Fibroblast of lung (primary cell): ENCODE results near the gene ENOX1. TPM values are rescaled to one million over a fixed set of nuclear protein-coding genes. Genes with fewer than 3 reads are reported as not detected.

Source experiments
- DNase-seq, 2 donors: peaks; one replicate each; pipeline versions ENCODE4 v3.0.0 to v3.0.0-alpha.2; 2010; ENCODE audit warnings: low read depth in 2 of 2
- H2AFZ ChIP-seq: 2 replicates; pipeline ENCODE4 v1.5.1; 2012; ENCODE audit warnings: low read length, control low read depth, inconsistent platforms
- H3K27ac ChIP-seq: 2 replicates; pipeline ENCODE4 v1.5.1; 2011; ENCODE audit warnings: low read length, control low read depth; ENCODE audit not compliant: insufficient read depth
- H3K27me3 ChIP-seq: 2 replicates; pipeline ENCODE4 v1.5.1; 2011; ENCODE audit warnings: mild to moderate bottlenecking, low read length; ENCODE audit not compliant: control insufficient read depth, insufficient read depth
- H3K36me3 ChIP-seq: 2 replicates; pipeline ENCODE4 v1.5.1; 2011; ENCODE audit warnings: low read length; ENCODE audit not compliant: control insufficient read depth, insufficient read depth
- H3K4me1 ChIP-seq: 2 replicates; pipeline ENCODE4 v1.5.1; 2011; ENCODE audit warnings: low read length; ENCODE audit not compliant: control insufficient read depth, insufficient read depth; ENCODE audit errors: extremely low read depth
- H3K4me2 ChIP-seq: 2 replicates; pipeline ENCODE4 v1.5.1; 2011; ENCODE audit warnings: low read length, control low read depth; ENCODE audit not compliant: insufficient read depth; ENCODE audit errors: extremely low read depth
- H3K4me3 ChIP-seq, 4 experiments: fragments of 200-600 bp in 1 of 4; sonication (generic) in 1 of 4; replicated peaks in 1 of 4; 2 replicates each; pipeline ENCODE4 v1.5.1; 2011 to 2016; ENCODE audit warnings: low read length in 4 of 4, low read depth in 3 of 4, mild to moderate bottlenecking in 3 of 4, control low read depth in 2 of 4, inconsistent platforms in 1 of 4, mixed read lengths in 1 of 4; ENCODE audit not compliant: insufficient read depth in 1 of 4; ENCODE audit errors: control extremely low read depth in 1 of 4
- H3K79me2 ChIP-seq: 2 replicates; pipeline ENCODE4 v1.5.1; 2012; ENCODE audit warnings: mild to moderate bottlenecking, low read length, inconsistent platforms; ENCODE audit not compliant: control insufficient read depth, insufficient read depth
- H3K9ac ChIP-seq: 2 replicates; pipeline ENCODE4 v1.5.1; 2011; ENCODE audit warnings: mild to moderate bottlenecking, low read length, control low read depth; ENCODE audit not compliant: insufficient read depth
- H3K9me3 ChIP-seq: 2 replicates; pipeline ENCODE4 v1.5.1; 2012; ENCODE audit warnings: low read depth, low read length; ENCODE audit not compliant: control insufficient read depth, insufficient read depth
- H4K20me1 ChIP-seq: 2 replicates; pipeline ENCODE4 v1.5.1; 2011; ENCODE audit warnings: low read length; ENCODE audit not compliant: control insufficient read depth, insufficient read depth; ENCODE audit errors: extremely low read depth
- EZH2 ChIP-seq: IDR thresholded peaks from 2 replicates; pipeline ENCODE4 v1.5.1; 2012; ENCODE audit warnings: low read length, control low read depth, mild to moderate bottlenecking; ENCODE audit errors: missing control alignments
- polyA plus RNA-seq, 2 donors: library from polyadenylated mRNA; depleted of rRNA in 1 of 2; stranded (reverse) in 1 of 2; unstranded in 1 of 2; fragments of >200 nt; gene quantifications; 2 replicates each; pipeline ENCODE4 v1.2.1, GENCODE V29; 2011 to 2012; ENCODE audit warnings: missing spikeins in 1 of 2
- total RNA-seq: library from RNA; depleted of rRNA; stranded (reverse); fragments of >200 nt; gene quantifications from 2 replicates; pipeline ENCODE4 v1.2.1, GENCODE V29; 2014
- TF ChIP-seq, protein P1 (sequence below), 2 donors: IDR thresholded peaks in 1 of 2; conservative IDR thresholded peaks in 1 of 2; 1 replicate in 1 of 2; 2 replicates in 1 of 2; pipeline ENCODE4 v1.5.1; 2011 to 2012; ENCODE audit warnings: low read length in 2 of 2, control low read depth in 1 of 2, inconsistent platforms in 1 of 2, low read depth in 1 of 2, mild to moderate bottlenecking in 1 of 2

ENOX1 gene
- total and polyA plus RNA-seq, 2 donors (not counting 1 experiment from before 2014, with no cell fraction given) = 3.5 to 7.6 TPM

DNA sequence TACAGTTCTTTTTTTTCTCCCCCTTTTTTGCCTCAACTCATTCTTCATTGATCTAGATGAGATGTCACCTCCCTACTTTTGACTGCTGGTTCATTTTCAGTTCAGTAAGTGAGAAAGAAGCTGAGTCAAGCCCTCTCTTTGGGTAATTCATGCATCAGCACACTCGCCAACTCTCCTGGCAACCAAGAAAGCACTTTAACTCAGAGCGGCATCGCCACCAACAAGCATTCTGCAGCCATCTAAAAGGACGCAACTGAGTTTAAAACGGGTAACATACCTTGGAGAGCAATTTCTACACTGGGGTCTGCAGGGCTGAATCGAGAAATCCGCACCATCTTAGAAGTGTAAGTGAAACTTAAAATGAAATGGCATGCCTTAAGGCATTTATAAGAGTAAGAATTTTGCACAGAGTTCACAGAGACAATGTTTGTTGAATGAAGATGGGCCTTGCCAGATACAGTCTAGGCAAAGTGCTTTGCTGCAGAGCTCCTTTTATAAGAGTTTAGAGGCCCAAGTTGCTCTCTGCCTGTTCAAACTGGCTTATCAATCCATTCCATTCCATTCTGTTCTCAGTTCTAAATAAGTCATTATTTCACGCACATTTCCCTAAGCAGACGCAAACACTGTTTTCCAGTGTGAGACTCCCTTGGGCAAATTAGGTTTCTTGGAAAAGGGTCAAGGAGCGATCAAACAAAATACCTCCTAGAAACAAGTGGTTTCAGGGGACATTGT, 338.0 kb downstream of the ENOX1 start:
- DNase-seq = peak in 1 of 2 donors; percentile 10
- Histone ChIP-seq H3K27me3 (no peaks in the 10 kb centered on the region), H2AFZ (no peak overlapping the region), H4K20me1 (no peaks in the 10 kb centered on the region), H3K36me3 (no peaks in the 10 kb centered on the region), H3K27ac (no peak overlapping the region), H3K4me3 (no peak overlapping the region), H3K4me2 (no peak overlapping the region), H3K9ac (no peak overlapping the region), H3K9me3 (no peaks in the 10 kb centered on the region), H3K79me2 (no peaks in the 10 kb centered on the region), H3K4me1 (no peaks in the 10 kb centered on the region)
- TF ChIP-seq EZH2 = no peak
- TF ChIP-seq, protein P1, sequence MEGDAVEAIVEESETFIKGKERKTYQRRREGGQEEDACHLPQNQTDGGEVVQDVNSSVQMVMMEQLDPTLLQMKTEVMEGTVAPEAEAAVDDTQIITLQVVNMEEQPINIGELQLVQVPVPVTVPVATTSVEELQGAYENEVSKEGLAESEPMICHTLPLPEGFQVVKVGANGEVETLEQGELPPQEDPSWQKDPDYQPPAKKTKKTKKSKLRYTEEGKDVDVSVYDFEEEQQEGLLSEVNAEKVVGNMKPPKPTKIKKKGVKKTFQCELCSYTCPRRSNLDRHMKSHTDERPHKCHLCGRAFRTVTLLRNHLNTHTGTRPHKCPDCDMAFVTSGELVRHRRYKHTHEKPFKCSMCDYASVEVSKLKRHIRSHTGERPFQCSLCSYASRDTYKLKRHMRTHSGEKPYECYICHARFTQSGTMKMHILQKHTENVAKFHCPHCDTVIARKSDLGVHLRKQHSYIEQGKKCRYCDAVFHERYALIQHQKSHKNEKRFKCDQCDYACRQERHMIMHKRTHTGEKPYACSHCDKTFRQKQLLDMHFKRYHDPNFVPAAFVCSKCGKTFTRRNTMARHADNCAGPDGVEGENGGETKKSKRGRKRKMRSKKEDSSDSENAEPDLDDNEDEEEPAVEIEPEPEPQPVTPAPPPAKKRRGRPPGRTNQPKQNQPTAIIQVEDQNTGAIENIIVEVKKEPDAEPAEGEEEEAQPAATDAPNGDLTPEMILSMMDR (conservative IDR thresholded peaks at IDR 0.05 in 1 of 2, IDR thresholded peaks at IDR 0.05 in 1 of 2; ENCODE audit: low read depth in 1 of 2, low read length in 2 of 2) = no peak

DNA sequence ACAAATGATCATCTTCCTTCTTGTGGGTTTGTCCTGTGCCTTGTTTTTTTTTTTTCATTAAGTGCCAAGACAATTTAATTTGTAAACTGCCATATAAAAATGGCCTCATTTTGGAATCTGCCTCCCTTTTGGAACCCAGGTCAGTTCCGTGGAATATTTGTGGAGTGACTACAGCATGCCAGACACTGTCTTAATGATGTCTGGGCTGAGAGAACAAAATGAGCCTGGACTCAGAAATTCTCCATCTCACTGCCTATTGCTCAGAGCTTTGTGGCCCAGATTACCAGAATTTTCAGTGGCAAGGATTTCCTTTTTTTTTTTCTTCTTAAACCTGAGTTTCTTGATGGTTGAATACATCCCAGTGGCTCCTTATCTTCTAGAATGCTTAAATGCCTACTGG, 340.6 kb downstream of the ENOX1 start:
- H3K9ac ChIP-seq = no peak overlapping the region
- no peaks in the 10 kb centered on the region for H3K9me3 ChIP-seq
- no peak overlapping the region for H2AFZ ChIP-seq
- TF ChIP-seq, protein P1 (conservative IDR thresholded peaks at IDR 0.05 in 1 of 2, IDR thresholded peaks at IDR 0.05 in 1 of 2; ENCODE audit: low read depth in 1 of 2, low read length in 2 of 2) = no peak
- no peak for TF ChIP-seq EZH2
- H4K20me1 ChIP-seq = no peaks in the 10 kb centered on the region
- H3K4me1 ChIP-seq = no peaks in the 10 kb centered on the region
- H3K27me3 ChIP-seq = no peaks in the 10 kb centered on the region
- H3K27ac ChIP-seq = no peak overlapping the region
- H3K79me2 ChIP-seq = no peaks in the 10 kb centered on the region
- H3K4me3 ChIP-seq = no peak overlapping the region
- H3K4me2 ChIP-seq = no peak overlapping the region
- H3K36me3 ChIP-seq = no peaks in the 10 kb centered on the region
- peak in 1 of 2 donors; percentile 65 for DNase-seq

DNA sequence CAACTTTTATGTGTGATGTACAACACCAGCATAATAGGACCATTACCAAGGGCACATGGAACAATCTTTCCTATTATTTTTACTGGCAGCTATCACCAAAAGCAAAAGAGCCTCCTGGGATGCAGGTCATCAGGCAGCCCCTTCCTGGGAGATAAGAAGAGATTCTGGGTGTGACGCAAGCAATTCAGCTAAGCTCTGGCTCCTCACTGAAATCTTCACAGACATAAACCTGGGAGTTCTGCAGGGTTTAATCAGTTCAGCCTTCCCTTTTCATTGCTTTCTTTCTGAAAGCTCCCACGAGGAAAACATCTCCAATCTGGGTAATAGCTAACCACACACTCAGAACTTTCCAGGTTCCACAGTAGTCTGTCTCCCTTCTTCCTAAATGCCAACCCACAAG, 341.1 kb downstream of the ENOX1 start:
- Histone ChIP-seq H3K4me3 (no peak overlapping the region), H3K9ac (no peak overlapping the region), H3K9me3 (no peaks in the 10 kb centered on the region), H3K27me3 (no peaks in the 10 kb centered on the region), H3K36me3 (no peaks in the 10 kb centered on the region), H3K27ac (no peak overlapping the region), H3K4me2 (no peak overlapping the region), H2AFZ (no peak overlapping the region), H4K20me1 (no peaks in the 10 kb centered on the region), H3K79me2 (no peaks in the 10 kb centered on the region), H3K4me1 (no peaks in the 10 kb centered on the region)
- DNase-seq = no peak
- TF ChIP-seq, protein P1 (conservative IDR thresholded peaks at IDR 0.05 in 1 of 2, IDR thresholded peaks at IDR 0.05 in 1 of 2; ENCODE audit: low read depth in 1 of 2, low read length in 2 of 2) = no peak
- TF ChIP-seq EZH2 = no peak
